HEK293 (cell line): ENCODE measurements around the gene RPGRIP1L.
A peak's percentile ranks its signal among the peaks of the same experiment; 100 is the strongest.

Source experiments
- CTCF ChIA-PET: fragments of 350-600 bp; formaldehyde crosslinking; extraction: SDS; loops from one replicate; lab custom pipeline; 2021; ENCODE audit warnings: antibody characterized with exemption; lab: Yijun Ruan, JAX
- POLR2A ChIA-PET: fragments of 300-600 bp; formaldehyde crosslinking; extraction: SDS; loops from one replicate; lab custom pipeline; 2020; ENCODE audit warnings: antibody characterized with exemption, inconsistent platforms; lab: Yijun Ruan, JAX
- H3K27ac ChIP-seq: fragments of 200-500 bp; sonication (Bioruptor generic); 2 replicates; pipeline ENCODE4 v1.5.1; 2014; ENCODE audit warnings: low read depth, low read length, control low read depth, inconsistent platforms; ENCODE audit errors: extremely low read depth
- H3K36me3 ChIP-seq, 2 experiments: fragments of 200-500 bp in 1 of 2; sonication (Bioruptor generic) in 1 of 2; 1 replicate in 1 of 2; 2 replicates in 1 of 2; pipeline ENCODE4 v1.5.1; 2014 to 2017; ENCODE audit warnings: inconsistent platforms in 2 of 2, low read length in 2 of 2; ENCODE audit not compliant: control insufficient read depth in 2 of 2, insufficient read depth in 1 of 2
- H3K4me1 ChIP-seq: fragments of 200-500 bp; sonication (Bioruptor generic); 2 replicates; pipeline ENCODE4 v1.5.1; 2014; ENCODE audit warnings: mild to moderate bottlenecking, low read length, inconsistent platforms; ENCODE audit not compliant: control insufficient read depth, insufficient read depth
- H3K4me3 ChIP-seq: 2 replicates; pipeline ENCODE4 v1.5.1; 2011; ENCODE audit warnings: low read depth, mild to moderate bottlenecking, control low read depth, low read length, moderate library complexity
- H3K9me3 ChIP-seq: fragments of 200-500 bp; sonication (Bioruptor generic); 2 replicates; pipeline ENCODE4 v1.5.1; 2014; ENCODE audit warnings: low read depth, low read length, inconsistent platforms; ENCODE audit not compliant: control insufficient read depth, insufficient read depth
- FEZF1 ChIP-seq: fragments of 450-650 bp; formaldehyde crosslinking; IDR thresholded peaks from 2 replicates; pipeline ENCODE4 v1.5.1; 2016; ENCODE audit warnings: missing biosample characterization, missing genetic modification characterization
- KLF9 ChIP-seq: fragments of 450-650 bp; formaldehyde crosslinking; IDR thresholded peaks from 2 replicates; pipeline ENCODE4 v1.5.1; 2016; ENCODE audit warnings: missing biosample characterization, missing genetic modification characterization, low read depth
- REPIN1 ChIP-seq: fragments of 450-650 bp; formaldehyde crosslinking; IDR thresholded peaks from 2 replicates; pipeline ENCODE4 v1.5.1; 2017; ENCODE audit warnings: missing biosample characterization, missing genetic modification characterization, low read depth
- WT1 ChIP-seq: fragments of 450-650 bp; formaldehyde crosslinking; IDR thresholded peaks from 2 replicates; pipeline ENCODE4 v1.5.1; 2016; ENCODE audit warnings: missing biosample characterization, missing genetic modification characterization
- ZBTB1 ChIP-seq: fragments of 450-650 bp; formaldehyde crosslinking; IDR thresholded peaks from 2 replicates; pipeline ENCODE4 v1.5.1; 2016; ENCODE audit warnings: missing biosample characterization, missing genetic modification characterization
- ZBTB17 ChIP-seq: fragments of 450-650 bp; formaldehyde crosslinking; IDR thresholded peaks from 2 replicates; pipeline ENCODE4 v1.5.1; 2016; ENCODE audit warnings: missing biosample characterization, missing genetic modification characterization
- ZNF132 ChIP-seq: fragments of 450-650 bp; formaldehyde crosslinking; IDR thresholded peaks from 2 replicates; pipeline ENCODE4 v1.5.1; 2017; ENCODE audit warnings: missing biosample characterization, missing genetic modification characterization, borderline replicate concordance
- ZNF211 ChIP-seq: fragments of 450-650 bp; formaldehyde crosslinking; IDR thresholded peaks from 2 replicates; pipeline ENCODE4 v1.5.1; 2016; ENCODE audit warnings: low read depth, missing biosample characterization, missing genetic modification characterization
- ZNF266 ChIP-seq: fragments of 450-650 bp; formaldehyde crosslinking; IDR thresholded peaks from 2 replicates; pipeline ENCODE4 v1.5.1; 2016; ENCODE audit warnings: missing biosample characterization, missing genetic modification characterization, low read depth
- ZNF354C ChIP-seq: fragments of 450-650 bp; formaldehyde crosslinking; IDR thresholded peaks from 2 replicates; pipeline ENCODE4 v1.5.1; 2016; ENCODE audit warnings: missing biosample characterization, missing genetic modification characterization, low read depth, borderline replicate concordance
- ZNF366 ChIP-seq: fragments of 450-650 bp; formaldehyde crosslinking; conservative IDR thresholded peaks from 2 replicates; pipeline ENCODE4 v1.5.1; 2016; ENCODE audit warnings: missing biosample characterization, missing genetic modification characterization
- ZNF544 ChIP-seq: fragments of 450-650 bp; formaldehyde crosslinking; IDR thresholded peaks from 2 replicates; pipeline ENCODE4 v1.5.0; 2017; ENCODE audit warnings: missing biosample characterization, missing genetic modification characterization
- ZNF621 ChIP-seq: fragments of 450-650 bp; formaldehyde crosslinking; IDR thresholded peaks from 2 replicates; pipeline ENCODE4 v1.5.1; 2017; ENCODE audit warnings: missing biosample characterization, missing genetic modification characterization
- ZNF785 ChIP-seq: fragments of 450-650 bp; formaldehyde crosslinking; IDR thresholded peaks from 2 replicates; pipeline ENCODE4 v1.5.1; 2016; ENCODE audit warnings: missing biosample characterization, missing genetic modification characterization
- ZNF830 ChIP-seq: fragments of 450-650 bp; IDR thresholded peaks from 2 replicates; pipeline ENCODE4 v1.5.0; 2018; ENCODE audit warnings: missing biosample characterization, missing genetic modification characterization, low read depth, mild to moderate bottlenecking, moderate library complexity
- TF ChIP-seq, protein P1 (sequence below): fragments of 450-650 bp; formaldehyde crosslinking; IDR thresholded peaks from 2 replicates; pipeline ENCODE4 v1.5.1; 2016; ENCODE audit warnings: missing biosample characterization, missing genetic modification characterization, borderline replicate concordance
- TF ChIP-seq, protein P2 (sequence below): fragments of 450-650 bp; formaldehyde crosslinking; conservative IDR thresholded peaks from 2 replicates; pipeline ENCODE4 v1.5.1; 2016; ENCODE audit warnings: low read depth, missing biosample characterization, missing genetic modification characterization
- TF ChIP-seq, protein P3 (sequence below): fragments of 450-650 bp; formaldehyde crosslinking; IDR thresholded peaks from 2 replicates; pipeline ENCODE4 v1.5.1; 2016; ENCODE audit warnings: missing biosample characterization, missing genetic modification characterization
- TF ChIP-seq, protein P4 (sequence below): fragments of 450-650 bp; formaldehyde crosslinking; IDR thresholded peaks from 2 replicates; pipeline ENCODE4 v1.5.1; 2017; ENCODE audit warnings: missing biosample characterization, missing genetic modification characterization
- TF ChIP-seq, protein P5 (sequence below): fragments of 450-650 bp; formaldehyde crosslinking; IDR thresholded peaks from 2 replicates; pipeline ENCODE4 v1.5.1; 2016; ENCODE audit warnings: missing biosample characterization, missing genetic modification characterization, low read depth

Gene RPGRIP1L

DNA sequence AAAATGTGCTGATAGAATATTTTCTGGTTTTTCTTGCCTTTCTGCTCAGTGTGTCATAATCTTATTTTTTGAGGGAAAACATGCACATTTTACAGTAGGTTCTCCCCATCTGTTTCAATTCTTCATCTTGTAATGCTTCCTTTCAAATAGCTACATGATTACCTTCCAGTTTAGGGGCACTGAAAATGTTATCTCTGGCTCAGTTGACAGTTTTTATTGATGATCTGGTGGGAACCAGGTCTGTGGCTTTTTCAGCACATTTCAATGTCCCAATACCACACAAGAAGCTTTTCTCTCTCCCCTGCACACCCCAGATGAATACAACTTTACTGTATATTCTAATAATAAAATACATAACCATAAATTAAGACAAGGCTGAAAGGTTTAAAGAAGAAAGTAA is 36.8 kb upstream of the RPGRIP1L start:
- ChIA-PET CTCF (interaction anchor here (4.9 kb wide), 1 partner anchor 34 kb away, joined by 42 read pairs; no protein-coding TSS in a partner anchor), POLR2A (no interaction called here)
- H3K9me3 ChIP-seq: no peaks in the 10 kb centered on the region
- TF ChIP-seq ZNF785: no peak
- TF ChIP-seq ZNF621: no peak
- TF ChIP-seq REPIN1 (tag by site-specific recombination): no peak
- TF ChIP-seq, protein P1, sequence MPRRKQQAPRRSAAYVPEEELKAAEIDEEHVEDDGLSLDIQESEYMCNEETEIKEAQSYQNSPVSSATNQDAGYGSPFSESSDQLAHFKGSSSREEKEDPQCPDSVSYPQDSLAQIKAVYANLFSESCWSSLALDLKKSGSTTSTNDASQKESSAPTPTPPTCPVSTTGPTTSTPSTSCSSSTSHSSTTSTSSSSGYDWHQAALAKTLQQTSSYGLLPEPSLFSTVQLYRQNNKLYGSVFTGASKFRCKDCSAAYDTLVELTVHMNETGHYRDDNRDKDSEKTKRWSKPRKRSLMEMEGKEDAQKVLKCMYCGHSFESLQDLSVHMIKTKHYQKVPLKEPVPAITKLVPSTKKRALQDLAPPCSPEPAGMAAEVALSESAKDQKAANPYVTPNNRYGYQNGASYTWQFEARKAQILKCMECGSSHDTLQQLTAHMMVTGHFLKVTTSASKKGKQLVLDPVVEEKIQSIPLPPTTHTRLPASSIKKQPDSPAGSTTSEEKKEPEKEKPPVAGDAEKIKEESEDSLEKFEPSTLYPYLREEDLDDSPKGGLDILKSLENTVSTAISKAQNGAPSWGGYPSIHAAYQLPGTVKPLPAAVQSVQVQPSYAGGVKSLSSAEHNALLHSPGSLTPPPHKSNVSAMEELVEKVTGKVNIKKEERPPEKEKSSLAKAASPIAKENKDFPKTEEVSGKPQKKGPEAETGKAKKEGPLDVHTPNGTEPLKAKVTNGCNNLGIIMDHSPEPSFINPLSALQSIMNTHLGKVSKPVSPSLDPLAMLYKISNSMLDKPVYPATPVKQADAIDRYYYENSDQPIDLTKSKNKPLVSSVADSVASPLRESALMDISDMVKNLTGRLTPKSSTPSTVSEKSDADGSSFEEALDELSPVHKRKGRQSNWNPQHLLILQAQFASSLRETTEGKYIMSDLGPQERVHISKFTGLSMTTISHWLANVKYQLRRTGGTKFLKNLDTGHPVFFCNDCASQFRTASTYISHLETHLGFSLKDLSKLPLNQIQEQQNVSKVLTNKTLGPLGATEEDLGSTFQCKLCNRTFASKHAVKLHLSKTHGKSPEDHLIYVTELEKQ (tag by site-specific recombination): no peak
- no peak for TF ChIP-seq ZNF544 (tag by site-specific recombination)
- TF ChIP-seq ZNF366 (tag by site-specific recombination): no peak
- no peak for TF ChIP-seq ZBTB17 (tag by site-specific recombination)
- TF ChIP-seq, protein P2, sequence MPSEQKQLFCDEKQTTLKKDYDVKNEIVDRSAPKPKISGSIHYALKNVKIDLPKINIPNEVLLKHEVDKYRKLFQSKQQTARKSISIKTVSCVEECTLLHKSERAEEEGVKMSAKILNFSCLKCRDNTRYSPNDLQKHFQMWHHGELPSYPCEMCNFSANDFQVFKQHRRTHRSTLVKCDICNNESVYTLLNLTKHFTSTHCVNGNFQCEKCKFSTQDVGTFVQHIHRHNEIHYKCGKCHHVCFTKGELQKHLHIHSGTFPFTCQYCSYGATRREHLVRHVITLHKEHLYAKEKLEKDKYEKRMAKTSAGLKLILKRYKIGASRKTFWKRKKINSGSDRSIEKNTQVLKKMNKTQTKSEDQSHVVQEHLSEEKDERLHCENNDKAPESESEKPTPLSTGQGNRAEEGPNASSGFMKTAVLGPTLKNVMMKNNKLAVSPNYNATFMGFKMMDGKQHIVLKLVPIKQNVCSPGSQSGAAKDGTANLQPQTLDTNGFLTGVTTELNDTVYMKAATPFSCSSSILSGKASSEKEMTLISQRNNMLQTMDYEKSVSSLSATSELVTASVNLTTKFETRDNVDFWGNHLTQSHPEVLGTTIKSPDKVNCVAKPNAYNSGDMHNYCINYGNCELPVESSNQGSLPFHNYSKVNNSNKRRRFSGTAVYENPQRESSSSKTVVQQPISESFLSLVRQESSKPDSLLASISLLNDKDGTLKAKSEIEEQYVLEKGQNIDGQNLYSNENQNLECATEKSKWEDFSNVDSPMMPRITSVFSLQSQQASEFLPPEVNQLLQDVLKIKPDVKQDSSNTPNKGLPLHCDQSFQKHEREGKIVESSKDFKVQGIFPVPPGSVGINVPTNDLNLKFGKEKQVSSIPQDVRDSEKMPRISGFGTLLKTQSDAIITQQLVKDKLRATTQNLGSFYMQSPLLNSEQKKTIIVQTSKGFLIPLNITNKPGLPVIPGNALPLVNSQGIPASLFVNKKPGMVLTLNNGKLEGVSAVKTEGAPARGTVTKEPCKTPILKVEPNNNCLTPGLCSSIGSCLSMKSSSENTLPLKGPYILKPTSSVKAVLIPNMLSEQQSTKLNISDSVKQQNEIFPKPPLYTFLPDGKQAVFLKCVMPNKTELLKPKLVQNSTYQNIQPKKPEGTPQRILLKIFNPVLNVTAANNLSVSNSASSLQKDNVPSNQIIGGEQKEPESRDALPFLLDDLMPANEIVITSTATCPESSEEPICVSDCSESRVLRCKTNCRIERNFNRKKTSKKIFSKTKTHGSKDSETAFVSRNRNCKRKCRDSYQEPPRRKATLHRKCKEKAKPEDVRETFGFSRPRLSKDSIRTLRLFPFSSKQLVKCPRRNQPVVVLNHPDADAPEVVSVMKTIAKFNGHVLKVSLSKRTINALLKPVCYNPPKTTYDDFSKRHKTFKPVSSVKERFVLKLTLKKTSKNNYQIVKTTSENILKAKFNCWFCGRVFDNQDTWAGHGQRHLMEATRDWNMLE (tag by site-specific recombination): no peak
- no peak for TF ChIP-seq ZNF266
- TF ChIP-seq ZNF211 (tag by site-specific recombination): no peak
- no peak for TF ChIP-seq FEZF1 (tag by site-specific recombination)
- TF ChIP-seq ZNF830 (tag by site-specific recombination): no peak
- peaks cover 32% of the 10 kb centered on the region for H3K4me1 ChIP-seq
- H3K27ac ChIP-seq: no peak overlapping the region
- no peaks in the 10 kb centered on the region for H3K36me3 ChIP-seq
- no peak overlapping the region for H3K4me3 ChIP-seq

DNA sequence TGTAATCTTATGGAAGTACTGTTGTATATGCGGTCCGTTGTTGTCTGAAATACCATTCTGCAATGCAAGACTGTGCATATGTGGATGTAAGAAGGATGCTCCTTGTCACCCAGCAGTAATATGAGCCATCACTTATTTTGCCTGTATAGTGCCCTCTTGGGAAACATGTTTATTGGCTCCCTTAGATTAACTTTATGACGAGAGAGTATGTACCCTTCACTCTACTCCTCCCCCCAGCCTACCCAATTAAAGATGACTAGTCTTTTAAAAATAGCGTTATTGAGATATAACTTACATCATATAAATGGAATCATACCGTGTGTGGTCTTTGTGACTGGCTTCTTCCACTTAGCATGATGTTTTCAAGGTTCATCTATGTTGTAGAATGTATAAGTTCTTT is 33.9 kb upstream of the RPGRIP1L start:
- Histone ChIP-seq H3K36me3 (no peaks in the 10 kb centered on the region), H3K9me3 (no peaks in the 10 kb centered on the region), H3K27ac (no peak overlapping the region), H3K4me3 (no peak overlapping the region), H3K4me1 (peaks cover 22% of the 10 kb centered on the region)
- ChIA-PET POLR2A (no interaction called here), CTCF (interaction anchor here (0.7 kb wide), 1 partner anchor 9 kb away, joined by 3 read pairs; no protein-coding TSS in a partner anchor)
- TF ChIP-seq, protein P3, sequence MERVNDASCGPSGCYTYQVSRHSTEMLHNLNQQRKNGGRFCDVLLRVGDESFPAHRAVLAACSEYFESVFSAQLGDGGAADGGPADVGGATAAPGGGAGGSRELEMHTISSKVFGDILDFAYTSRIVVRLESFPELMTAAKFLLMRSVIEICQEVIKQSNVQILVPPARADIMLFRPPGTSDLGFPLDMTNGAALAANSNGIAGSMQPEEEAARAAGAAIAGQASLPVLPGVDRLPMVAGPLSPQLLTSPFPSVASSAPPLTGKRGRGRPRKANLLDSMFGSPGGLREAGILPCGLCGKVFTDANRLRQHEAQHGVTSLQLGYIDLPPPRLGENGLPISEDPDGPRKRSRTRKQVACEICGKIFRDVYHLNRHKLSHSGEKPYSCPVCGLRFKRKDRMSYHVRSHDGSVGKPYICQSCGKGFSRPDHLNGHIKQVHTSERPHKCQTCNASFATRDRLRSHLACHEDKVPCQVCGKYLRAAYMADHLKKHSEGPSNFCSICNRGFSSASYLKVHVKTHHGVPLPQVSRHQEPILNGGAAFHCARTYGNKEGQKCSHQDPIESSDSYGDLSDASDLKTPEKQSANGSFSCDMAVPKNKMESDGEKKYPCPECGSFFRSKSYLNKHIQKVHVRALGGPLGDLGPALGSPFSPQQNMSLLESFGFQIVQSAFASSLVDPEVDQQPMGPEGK (tag by site-specific recombination): peak; percentile 58; the same call in 1 of the 2 replicates
- no peak for TF ChIP-seq ZNF354C (tag by site-specific recombination)
- no peak for TF ChIP-seq KLF9 (tag by site-specific recombination)
- TF ChIP-seq, protein P4, sequence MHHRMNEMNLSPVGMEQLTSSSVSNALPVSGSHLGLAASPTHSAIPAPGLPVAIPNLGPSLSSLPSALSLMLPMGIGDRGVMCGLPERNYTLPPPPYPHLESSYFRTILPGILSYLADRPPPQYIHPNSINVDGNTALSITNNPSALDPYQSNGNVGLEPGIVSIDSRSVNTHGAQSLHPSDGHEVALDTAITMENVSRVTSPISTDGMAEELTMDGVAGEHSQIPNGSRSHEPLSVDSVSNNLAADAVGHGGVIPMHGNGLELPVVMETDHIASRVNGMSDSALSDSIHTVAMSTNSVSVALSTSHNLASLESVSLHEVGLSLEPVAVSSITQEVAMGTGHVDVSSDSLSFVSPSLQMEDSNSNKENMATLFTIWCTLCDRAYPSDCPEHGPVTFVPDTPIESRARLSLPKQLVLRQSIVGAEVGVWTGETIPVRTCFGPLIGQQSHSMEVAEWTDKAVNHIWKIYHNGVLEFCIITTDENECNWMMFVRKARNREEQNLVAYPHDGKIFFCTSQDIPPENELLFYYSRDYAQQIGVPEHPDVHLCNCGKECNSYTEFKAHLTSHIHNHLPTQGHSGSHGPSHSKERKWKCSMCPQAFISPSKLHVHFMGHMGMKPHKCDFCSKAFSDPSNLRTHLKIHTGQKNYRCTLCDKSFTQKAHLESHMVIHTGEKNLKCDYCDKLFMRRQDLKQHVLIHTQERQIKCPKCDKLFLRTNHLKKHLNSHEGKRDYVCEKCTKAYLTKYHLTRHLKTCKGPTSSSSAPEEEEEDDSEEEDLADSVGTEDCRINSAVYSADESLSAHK (tag by site-specific recombination): 0 out of 2 replicates have a peak, but pooled peaks have one; percentile 36
- peak; percentile 72 for TF ChIP-seq WT1 (tag by site-specific recombination)
- no peak for TF ChIP-seq ZNF132
- TF ChIP-seq, protein P5, sequence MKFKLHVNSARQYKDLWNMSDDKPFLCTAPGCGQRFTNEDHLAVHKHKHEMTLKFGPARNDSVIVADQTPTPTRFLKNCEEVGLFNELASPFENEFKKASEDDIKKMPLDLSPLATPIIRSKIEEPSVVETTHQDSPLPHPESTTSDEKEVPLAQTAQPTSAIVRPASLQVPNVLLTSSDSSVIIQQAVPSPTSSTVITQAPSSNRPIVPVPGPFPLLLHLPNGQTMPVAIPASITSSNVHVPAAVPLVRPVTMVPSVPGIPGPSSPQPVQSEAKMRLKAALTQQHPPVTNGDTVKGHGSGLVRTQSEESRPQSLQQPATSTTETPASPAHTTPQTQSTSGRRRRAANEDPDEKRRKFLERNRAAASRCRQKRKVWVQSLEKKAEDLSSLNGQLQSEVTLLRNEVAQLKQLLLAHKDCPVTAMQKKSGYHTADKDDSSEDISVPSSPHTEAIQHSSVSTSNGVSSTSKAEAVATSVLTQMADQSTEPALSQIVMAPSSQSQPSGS (tag by site-specific recombination): peak; percentile 85
- no peak for TF ChIP-seq ZBTB1 (tag by site-specific recombination)
